Measurements from ENCODE around the gene LST1.

Gene LST1

DNA sequence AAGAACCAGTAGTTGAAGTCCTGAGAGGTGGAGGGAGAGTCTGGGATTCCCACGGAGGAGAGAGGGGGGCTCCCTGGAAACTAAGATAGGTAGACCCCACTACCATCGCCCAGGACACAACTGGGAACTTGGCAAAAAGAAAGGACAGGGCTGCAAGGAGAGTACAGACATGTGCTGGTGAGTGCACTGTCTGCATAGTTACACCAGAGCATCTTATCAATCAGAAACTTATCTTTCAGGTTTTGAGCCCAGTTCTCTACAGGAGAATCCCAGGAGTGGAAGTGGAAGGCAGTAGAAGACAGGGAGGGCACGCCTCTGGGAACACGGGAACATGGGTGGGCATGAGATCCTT lies 26.5 kb upstream of the LST1 start:
- in situ Hi-C loops (cut with HindIII; ENCODE audit: low sequenced_read_pairs), result no loop called here

- in situ Hi-C loops (cut with HindIII; ENCODE audit: low sequenced_read_pairs), result no loop called here
These were observed 25.9 kb upstream of the LST1 start for GRCh38 chr6:31559958-31560696.

DNA sequence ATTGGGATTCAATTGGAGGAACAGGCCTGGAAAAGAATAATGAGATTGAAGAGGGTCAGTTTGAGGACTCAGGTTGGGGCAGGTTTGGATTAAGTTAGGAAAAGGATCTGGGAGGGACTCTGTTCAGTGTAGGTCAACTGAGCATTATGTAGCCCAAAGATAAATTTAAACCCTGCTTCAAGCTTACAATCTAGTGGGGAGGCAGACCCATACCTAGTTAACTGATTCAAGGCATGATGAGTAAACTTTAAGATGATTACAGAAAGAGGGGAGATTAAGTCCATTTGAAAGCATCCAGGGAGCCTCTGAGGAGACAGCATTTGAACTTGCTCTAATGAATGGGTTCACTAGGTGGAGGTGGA lies 25.4 kb upstream of the LST1 start:
- in situ Hi-C loops (cut with HindIII; ENCODE audit: low sequenced_read_pairs), result no loop called here

GRCh38 chr6:31567531-31568370 lies 18.3 kb upstream of the LST1 start:
- in situ Hi-C loops (cut with HindIII; ENCODE audit: low sequenced_read_pairs), result no loop called here

DNA sequence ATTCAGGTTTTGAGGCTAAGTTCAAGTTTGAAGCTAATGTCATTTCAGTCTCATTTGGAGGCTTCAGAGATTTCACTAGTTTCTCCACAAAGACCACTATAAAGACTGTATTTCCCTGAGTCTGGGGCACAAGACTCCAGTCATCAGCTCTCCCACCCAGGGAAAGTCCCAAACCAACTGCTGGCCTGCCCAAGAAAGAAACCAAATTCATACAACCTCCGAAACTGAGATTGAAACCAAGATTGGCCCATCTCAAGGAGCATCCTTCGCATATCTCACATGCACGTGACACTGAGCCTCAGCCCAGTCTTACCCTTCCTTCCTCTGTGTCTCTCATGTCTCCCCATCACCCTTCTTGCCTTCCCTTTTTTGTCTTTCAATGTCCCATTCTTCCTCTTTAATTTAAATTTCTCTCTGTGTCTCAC lies 17.5 kb upstream of the LST1 start:
- in situ Hi-C loops (cut with HindIII; ENCODE audit: low sequenced_read_pairs), result no loop called here

DNA sequence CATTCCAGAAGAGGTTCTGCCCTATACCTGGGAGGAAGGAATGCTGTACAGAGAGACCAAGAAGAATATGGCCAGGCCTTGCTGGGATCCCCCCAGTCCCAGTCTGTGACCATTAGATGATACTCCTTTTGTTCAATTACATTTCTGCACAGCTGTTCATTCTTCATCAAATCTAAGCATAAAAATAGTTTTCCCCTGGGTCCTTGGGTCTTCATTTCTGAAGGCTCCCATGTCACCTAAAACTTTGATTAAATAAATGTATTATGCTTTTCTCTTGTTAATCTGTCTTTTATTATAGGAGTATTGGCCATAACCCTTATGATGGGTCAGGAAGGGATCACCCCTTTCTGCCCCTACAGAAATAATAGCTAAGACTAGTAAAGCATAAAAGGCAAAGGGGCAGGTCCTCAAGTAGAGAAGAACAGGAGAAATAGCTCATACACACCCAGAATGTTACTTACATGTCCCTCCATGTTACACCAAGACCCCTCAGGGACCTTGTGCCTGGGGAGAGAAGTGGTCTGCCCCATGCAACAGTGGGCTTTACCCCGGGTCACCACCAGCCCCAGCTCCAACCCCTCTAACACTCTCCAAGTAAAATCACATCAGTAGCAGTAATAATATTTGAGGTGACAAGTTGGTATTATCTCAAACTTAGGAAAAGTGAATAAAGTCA lies 16.1 kb upstream of the LST1 start:
- in situ Hi-C loops (cut with HindIII; ENCODE audit: low sequenced_read_pairs), result no loop called here

DNA sequence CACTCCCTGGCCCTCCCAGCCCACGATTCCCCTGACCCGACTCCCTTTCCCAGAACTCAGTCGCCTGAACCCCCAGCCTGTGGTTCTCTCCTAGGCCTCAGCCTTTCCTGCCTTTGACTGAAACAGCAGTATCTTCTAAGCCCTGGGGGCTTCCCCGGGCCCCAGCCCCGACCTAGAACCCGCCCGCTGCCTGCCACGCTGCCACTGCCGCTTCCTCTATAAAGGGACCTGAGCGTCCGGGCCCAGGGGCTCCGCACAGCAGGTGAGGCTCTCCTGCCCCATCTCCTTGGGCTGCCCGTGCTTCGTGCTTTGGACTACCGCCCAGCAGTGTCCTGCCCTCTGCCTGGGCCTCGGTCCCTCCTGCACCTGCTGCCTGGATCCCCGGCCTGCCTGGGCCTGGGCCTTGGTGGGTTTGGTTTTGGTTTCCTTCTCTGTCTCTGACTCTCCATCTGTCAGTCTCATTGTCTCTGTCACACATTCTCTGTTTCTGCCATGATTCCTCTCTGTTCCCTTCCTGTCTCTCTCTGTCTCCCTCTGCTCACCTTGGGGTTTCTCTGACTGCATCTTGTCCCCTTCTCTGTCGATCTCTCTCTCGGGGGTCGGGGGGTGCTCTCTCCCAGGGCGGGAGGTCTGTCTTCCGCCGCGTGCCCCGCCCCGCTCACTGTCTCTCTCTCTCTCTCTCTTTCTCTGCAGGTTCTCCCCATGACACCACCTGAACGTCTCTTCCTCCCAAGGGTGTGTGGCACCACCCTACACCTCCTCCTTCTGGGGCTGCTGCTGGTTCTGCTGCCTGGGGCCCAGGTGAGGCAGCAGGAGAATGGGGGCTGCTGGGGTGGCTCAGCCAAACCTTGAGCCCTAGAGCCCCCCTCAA lies 13.8 kb upstream of the LST1 start, which contains the start of gene LTA:
Gene LTA (plus strand): TSS at position 249 of the 871 bp plus-strand sequence. CDS start 454 bp downstream, at position 703.
- in situ Hi-C loops (cut with HindIII; ENCODE audit: low sequenced_read_pairs), result no loop called here

GRCh38 chr6:31573239-31574105 lies 12.6 kb upstream of the LST1 start:
- in situ Hi-C loops (cut with HindIII; ENCODE audit: low sequenced_read_pairs), result no loop called here

DNA sequence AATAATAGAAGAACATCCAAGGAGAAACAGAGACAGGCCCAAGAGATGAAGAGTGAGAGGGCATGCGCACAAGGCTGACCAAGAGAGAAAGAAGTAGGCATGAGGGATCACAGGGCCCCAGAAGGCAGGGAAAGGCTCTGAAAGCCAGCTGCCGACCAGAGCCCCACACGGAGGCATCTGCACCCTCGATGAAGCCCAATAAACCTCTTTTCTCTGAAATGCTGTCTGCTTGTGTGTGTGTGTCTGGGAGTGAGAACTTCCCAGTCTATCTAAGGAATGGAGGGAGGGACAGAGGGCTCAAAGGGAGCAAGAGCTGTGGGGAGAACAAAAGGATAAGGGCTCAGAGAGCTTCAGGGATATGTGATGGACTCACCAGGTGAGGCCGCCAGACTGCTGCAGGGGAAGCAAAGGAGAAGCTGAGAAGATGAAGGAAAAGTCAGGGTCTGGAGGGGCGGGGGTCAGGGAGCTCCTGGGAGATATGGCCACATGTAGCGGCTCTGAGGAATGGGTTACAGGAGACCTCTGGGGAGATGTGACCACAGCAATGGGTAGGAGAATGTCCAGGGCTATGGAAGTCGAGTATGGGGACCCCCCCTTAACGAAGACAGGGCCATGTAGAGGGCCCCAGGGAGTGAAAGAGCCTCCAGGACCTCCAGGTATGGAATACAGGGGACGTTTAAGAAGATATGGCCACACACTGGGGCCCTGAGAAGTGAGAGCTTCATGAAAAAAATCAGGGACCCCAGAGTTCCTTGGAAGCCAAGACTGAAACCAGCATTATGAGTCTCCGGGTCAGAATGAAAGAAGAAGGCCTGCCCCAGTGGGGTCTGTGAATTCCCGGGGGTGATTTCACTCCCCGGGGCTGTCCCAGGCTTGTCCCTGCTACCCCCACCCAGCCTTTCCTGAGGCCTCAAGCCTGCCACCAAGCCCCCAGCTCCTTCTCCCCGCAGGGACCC lies 11.7 kb upstream of the LST1 start:
- in situ Hi-C loops (cut with HindIII; ENCODE audit: low sequenced_read_pairs), result no loop called here

DNA sequence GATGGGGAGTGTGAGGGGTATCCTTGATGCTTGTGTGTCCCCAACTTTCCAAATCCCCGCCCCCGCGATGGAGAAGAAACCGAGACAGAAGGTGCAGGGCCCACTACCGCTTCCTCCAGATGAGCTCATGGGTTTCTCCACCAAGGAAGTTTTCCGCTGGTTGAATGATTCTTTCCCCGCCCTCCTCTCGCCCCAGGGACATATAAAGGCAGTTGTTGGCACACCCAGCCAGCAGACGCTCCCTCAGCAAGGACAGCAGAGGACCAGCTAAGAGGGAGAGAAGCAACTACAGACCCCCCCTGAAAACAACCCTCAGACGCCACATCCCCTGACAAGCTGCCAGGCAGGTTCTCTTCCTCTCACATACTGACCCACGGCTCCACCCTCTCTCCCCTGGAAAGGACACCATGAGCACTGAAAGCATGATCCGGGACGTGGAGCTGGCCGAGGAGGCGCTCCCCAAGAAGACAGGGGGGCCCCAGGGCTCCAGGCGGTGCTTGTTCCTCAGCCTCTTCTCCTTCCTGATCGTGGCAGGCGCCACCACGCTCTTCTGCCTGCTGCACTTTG lies 10.7 kb upstream of the LST1 start, which contains the start of gene TNF:
Gene TNF (plus strand): TSS at position 231 of the 567 bp plus-strand sequence. CDS start 177 bp downstream, at position 408.
- in situ Hi-C loops (cut with HindIII; ENCODE audit: low sequenced_read_pairs), result no loop called here

GRCh38 chr6:31575952-31576685 lies 10.0 kb upstream of the LST1 start:
- in situ Hi-C loops (cut with HindIII; ENCODE audit: low sequenced_read_pairs), result no loop called here

- in situ Hi-C loops (cut with HindIII; ENCODE audit: low sequenced_read_pairs), result no loop called here
These were observed 9.0 kb upstream of the LST1 start for GRCh38 chr6:31576897-31577578.

DNA sequence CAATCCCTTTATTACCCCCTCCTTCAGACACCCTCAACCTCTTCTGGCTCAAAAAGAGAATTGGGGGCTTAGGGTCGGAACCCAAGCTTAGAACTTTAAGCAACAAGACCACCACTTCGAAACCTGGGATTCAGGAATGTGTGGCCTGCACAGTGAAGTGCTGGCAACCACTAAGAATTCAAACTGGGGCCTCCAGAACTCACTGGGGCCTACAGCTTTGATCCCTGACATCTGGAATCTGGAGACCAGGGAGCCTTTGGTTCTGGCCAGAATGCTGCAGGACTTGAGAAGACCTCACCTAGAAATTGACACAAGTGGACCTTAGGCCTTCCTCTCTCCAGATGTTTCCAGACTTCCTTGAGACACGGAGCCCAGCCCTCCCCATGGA lies 8.5 kb upstream of the LST1 start:
- in situ Hi-C loops (cut with HindIII; ENCODE audit: low sequenced_read_pairs), result no loop called here

- in situ Hi-C loops (cut with HindIII; ENCODE audit: low sequenced_read_pairs), result no loop called here
These were observed 7.6 kb upstream of the LST1 start for GRCh38 chr6:31578184-31579118.

DNA sequence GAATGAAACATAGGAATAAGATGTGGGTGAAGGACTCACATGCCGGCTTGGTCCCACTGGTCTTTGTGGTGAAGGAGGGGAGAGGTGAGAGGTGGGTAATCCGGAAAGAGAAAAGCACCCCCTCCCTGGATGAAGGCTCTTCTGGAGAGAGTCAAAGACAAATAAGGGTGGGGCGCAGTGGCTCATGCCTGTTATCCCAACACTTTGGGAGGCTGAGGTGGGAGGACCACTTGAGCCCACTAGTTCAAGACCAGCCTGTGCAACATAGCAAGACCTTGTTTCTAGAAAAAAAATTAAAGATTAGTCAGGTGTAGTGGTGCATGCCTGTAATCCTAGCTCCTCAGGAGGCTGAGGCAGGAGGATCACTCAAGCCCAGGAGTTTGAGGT lies 7.0 kb upstream of the LST1 start:
- in situ Hi-C loops (cut with HindIII; ENCODE audit: low sequenced_read_pairs), result no loop called here
